ENCODE data around the gene SLC25A21.

GRCh38 chr14:37186865-37187264 lies 14.5 kb upstream of the SLC25A21 start:
- TF ChIP-seq POLR2A (IDR thresholded peaks at IDR 0.05) (no peak), CTCF (IDR thresholded peaks at IDR 0.05) (no peak)

All from suprapubic skin (tissue), 3 donors.